Liver (tissue), 3 donors: ENCODE results near the gene TAF11L7.
"Not testable (repeated sequence)": the region's sequence is repeated elsewhere in the genome, so short reads cannot be mapped to it uniquely, and the experiment has no call there.

Experiments
- ATF3 ChIP-seq: IDR thresholded peaks from 2 replicates; pipeline ENCODE4 v1.6.1; 2016; ENCODE audit warnings: antibody characterized with exemption
- CTCF ChIP-seq: fragments of 150-350 bp; IDR thresholded peaks from 2 replicates; pipeline ENCODE4 v1.5.1; 2017; ENCODE audit warnings: improper control_type of control experiment, low read depth, low read length; ENCODE audit not compliant: missing input control
- FOXA1 ChIP-seq: IDR thresholded peaks from 2 replicates; pipeline ENCODE4 v1.6.1; 2016; ENCODE audit warnings: antibody characterized with exemption
- GABPA ChIP-seq, 2 donors: IDR thresholded peaks in 1 of 2; conservative IDR thresholded peaks in 1 of 2; 2 replicates each; pipeline ENCODE4 v1.6.1; 2016; ENCODE audit warnings: antibody characterized with exemption in 2 of 2, mild to moderate bottlenecking in 1 of 2, moderate library complexity in 1 of 2
- JUND ChIP-seq, 2 donors: IDR thresholded peaks; 2 replicates each; pipeline ENCODE4 v1.6.1; 2016; ENCODE audit warnings: antibody characterized with exemption in 2 of 2
- RAD21 ChIP-seq, 2 donors: IDR thresholded peaks; 2 replicates each; pipeline ENCODE4 v1.6.1; 2016; ENCODE audit warnings: antibody characterized with exemption in 2 of 2, mild to moderate bottlenecking in 2 of 2
- REST ChIP-seq: IDR thresholded peaks from 2 replicates; pipeline ENCODE4 v1.6.1; 2016; ENCODE audit warnings: antibody characterized with exemption, mild to moderate bottlenecking
- YY1 ChIP-seq: IDR thresholded peaks from 2 replicates; pipeline ENCODE4 v1.6.1; 2016; ENCODE audit warnings: antibody characterized with exemption, mild to moderate bottlenecking
- TF ChIP-seq, protein P1 (sequence below): IDR thresholded peaks from 2 replicates; pipeline ENCODE4 v1.6.1; 2016; ENCODE audit warnings: antibody characterized with exemption
- donor health status: healthy.
- donor health status: healthy.

GRCh38 chr5:17597728-17598127, 12.2 kb upstream of the TAF11L7 start, which contains the start of gene TAF11L10:
- not testable (repeated sequence) for TF ChIP-seq YY1; CTCF; FOXA1; GABPA (IDR thresholded peaks at IDR 0.05 in 1 of 2, conservative IDR thresholded peaks at IDR 0.05 in 1 of 2); REST; ATF3; RAD21 (IDR thresholded peaks at IDR 0.05); JUND (IDR thresholded peaks at IDR 0.05)
- TF ChIP-seq, protein P1, sequence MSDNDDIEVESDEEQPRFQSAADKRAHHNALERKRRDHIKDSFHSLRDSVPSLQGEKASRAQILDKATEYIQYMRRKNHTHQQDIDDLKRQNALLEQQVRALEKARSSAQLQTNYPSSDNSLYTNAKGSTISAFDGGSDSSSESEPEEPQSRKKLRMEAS = not testable (repeated sequence)
